GM12864 (cell line): ENCODE measurements around the gene SYNJ2.

Experiments
- DNase-seq: peaks from one replicate; pipeline ENCODE4 v3.0.0-alpha.2; 2011; ENCODE audit warnings: low read depth
- H3K4me3 ChIP-seq: 2 replicates; pipeline ENCODE4 v1.5.1; 2011; ENCODE audit warnings: mild to moderate bottlenecking, low read depth, low read length, control low read depth
- CTCF ChIP-seq: IDR thresholded peaks from 2 replicates; pipeline ENCODE4 v1.5.1; 2011; ENCODE audit warnings: low read depth, mild to moderate bottlenecking, moderate library complexity, low read length, control low read depth, inconsistent platforms; ENCODE audit errors: missing control alignments

SYNJ2 gene

GRCh38 chr6:158064725-158065251 is 83.1 kb downstream of the SYNJ2 start:
- no peak for TF ChIP-seq CTCF
- no peak for DNase-seq
- no peak overlapping the region for H3K4me3 ChIP-seq

- no peak for DNase-seq
- TF ChIP-seq CTCF: no peak
- no peak overlapping the region for H3K4me3 ChIP-seq
Measured at GRCh38 chr6:158066136-158066781, 84.6 kb downstream of the SYNJ2 start.

GRCh38 chr6:158067436-158068015 is 85.9 kb downstream of the SYNJ2 start:
- no peak overlapping the region for H3K4me3 ChIP-seq
- no peak for DNase-seq
- no peak for TF ChIP-seq CTCF

GRCh38 chr6:158068156-158068892 is 86.7 kb downstream of the SYNJ2 start:
- no peak for TF ChIP-seq CTCF
- no peak for DNase-seq
- H3K4me3 ChIP-seq: no peak overlapping the region

- DNase-seq: no peak
- no peak overlapping the region for H3K4me3 ChIP-seq
- TF ChIP-seq CTCF: no peak
Measured at GRCh38 chr6:158068893-158069799, 87.5 kb downstream of the SYNJ2 start.

GRCh38 chr6:158069800-158070195 is 88.1 kb downstream of the SYNJ2 start:
- no peak for TF ChIP-seq CTCF
- no peak overlapping the region for H3K4me3 ChIP-seq
- no peak for DNase-seq
